HG02759 (cell line): ENCODE measurements around the gene ZNF654.
"Not testable (repeated sequence)": the region's sequence is repeated elsewhere in the genome, so short reads cannot be mapped to it uniquely, and the experiment has no call there.

Experiments
- ATAC-seq: cut with Tn5 transposase; IDR thresholded peaks from one replicate; pipeline ENCODE4 v1.9.1; 2021; ENCODE audit warnings: mild to moderate bottlenecking, moderate library complexity; ENCODE audit not compliant: unreplicated experiment

Gene ZNF654

DNA sequence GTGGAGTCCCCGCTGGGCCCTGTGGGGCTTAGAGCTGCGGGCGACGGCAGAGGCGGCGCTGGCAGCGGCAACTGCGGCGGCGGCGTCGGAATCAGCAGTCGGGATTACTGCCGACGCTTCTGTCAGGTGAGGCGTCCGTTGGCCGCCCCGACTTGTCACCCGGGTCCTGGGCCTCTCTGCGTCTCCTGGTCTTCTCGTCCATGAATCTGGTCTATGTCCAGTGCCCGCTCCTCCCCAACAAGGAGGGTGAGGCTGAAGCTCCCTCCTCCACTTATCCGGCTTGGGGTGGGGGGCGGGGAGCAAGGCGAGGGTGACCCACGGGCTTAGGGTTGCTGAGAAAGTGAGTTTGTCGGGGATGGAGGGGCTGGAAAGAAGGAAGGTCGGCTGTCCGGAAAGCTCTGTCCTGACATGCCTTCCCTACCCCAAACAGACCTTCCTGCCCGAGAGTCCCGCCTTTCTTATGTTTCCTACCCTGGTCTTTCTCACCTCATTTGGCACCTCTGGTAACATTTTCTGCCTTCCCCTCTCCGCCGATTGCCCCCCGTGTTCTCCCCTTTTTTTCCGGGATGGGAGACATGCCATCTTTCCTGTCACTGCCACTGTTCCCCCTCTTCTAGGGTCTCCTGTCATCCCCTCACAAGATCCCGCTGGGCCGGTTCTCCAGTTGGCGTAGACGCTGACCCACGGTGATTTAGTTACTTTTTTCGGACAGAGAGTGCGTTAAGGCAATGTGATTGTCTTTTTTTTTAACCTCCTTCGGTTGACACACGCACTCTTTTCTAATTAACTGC, 520 bp downstream of the ZNF654 start:
- ATAC-seq, result peak; percentile 8

- ATAC-seq, result no peak
These were observed 2.7 kb downstream of the ZNF654 start for GRCh38 chr3:88061746-88062145.

DNA sequence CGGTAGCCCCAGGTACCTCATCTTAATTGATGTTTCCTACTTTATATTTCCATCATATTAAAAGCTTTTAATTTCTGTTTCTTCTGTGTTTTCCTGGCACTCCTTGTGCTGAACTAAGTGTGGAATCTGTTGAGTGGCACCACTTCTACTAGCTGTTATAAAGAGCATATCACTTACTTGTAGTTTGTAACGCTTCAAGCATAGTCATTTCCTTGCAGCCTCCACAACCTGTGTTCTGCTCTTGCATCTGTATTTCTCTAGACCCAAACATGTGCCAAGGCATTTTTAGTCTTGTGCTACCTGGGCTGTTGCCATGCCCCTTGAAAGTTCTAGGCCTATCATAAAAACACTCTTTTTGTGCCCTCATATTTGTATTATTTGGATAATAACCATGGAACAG, 16.0 kb downstream of the ZNF654 start:
- ATAC-seq, result no peak

- ATAC-seq, result no peak
These were observed 16.4 kb downstream of the ZNF654 start for GRCh38 chr3:88075497-88075896.

GRCh38 chr3:88076712-88077111, 17.7 kb downstream of the ZNF654 start:
- ATAC-seq, result no peak

- ATAC-seq, result no peak
These were observed 19.9 kb downstream of the ZNF654 start for GRCh38 chr3:88078932-88079331.

GRCh38 chr3:88082854-88083253, 23.8 kb downstream of the ZNF654 start:
- no peak for ATAC-seq

GRCh38 chr3:88084097-88084501, 25.0 kb downstream of the ZNF654 start:
- ATAC-seq, result no peak

DNA sequence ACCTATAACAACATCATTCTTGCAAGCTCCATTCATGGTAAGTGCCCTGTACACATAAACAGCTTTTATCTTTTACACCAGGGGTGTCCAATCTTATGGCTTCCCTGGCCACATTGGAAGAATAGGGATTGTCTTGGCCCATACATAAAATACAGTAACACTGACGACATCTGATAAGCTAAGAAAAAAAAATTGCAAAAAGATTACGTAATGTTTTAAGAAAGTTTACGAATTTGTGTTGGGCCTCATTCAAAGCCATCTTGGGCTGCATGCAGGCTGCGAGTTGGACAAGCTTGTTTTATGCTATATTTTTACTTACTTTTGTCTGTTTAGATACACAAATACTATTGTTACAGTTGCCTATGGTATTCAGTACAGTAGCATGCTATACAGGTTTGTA, 31.6 kb downstream of the ZNF654 start:
- ATAC-seq, result no peak

DNA sequence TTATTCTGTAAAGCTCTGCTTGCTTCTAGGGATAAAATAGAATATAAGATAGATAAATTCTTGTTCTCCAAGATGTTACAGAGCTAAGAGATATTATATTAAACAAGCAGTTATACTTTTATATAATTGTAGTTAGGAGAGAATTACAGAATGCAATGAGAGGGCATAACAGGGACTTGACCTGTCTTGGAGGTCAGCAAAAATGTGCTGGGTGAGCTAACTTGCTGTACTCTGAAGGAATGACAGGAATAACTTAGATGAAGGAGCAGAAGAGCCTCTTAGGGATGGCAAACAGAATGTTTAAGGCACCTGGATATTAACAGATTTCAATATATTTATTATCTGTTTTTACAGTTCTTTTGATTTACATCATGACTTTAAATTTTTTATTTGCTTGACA, 33.2 kb downstream of the ZNF654 start:
- no peak for ATAC-seq

DNA sequence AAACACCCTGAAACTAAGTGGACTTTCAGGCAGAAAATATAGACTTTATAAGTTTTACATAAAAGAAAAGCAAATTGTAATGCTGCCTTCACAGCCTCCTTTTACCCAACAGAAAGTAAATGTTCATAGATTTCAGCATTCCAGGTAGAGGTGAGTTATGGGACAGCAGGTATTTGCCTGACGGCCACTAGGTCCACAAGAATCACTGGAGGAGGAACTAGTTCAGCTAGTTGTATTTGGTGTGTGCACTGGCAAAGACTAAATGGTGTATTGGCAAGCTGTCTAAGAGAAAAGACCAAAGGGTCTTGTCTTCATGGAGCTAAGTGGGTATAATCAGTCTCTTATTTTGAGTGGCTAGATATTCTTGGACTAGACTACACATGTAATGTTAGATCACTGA, 34.2 kb downstream of the ZNF654 start:
- no peak for ATAC-seq

GRCh38 chr3:88101142-88101541, 42.1 kb downstream of the ZNF654 start:
- ATAC-seq, result no peak

DNA sequence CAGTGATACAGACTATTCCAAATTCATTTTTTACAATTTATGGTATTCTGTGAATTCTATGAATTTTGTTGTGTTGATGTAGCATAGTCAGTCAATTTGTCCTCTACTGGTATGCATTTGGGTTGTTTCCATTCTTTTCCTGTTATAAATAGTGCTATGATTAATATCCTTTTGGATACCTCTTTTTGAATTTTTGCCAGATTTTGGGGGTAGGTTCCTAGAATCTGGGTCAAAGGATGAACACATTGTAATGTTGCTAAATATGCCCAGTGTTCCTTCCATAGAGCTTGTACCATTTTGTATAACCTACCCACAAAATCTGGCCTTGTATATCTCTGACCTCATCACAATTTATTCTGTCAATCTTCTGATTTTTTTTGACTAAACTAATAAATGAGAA, 46.3 kb downstream of the ZNF654 start:
- no peak for ATAC-seq

GRCh38 chr3:88112289-88112688, 53.2 kb downstream of the ZNF654 start:
- no peak for ATAC-seq

DNA sequence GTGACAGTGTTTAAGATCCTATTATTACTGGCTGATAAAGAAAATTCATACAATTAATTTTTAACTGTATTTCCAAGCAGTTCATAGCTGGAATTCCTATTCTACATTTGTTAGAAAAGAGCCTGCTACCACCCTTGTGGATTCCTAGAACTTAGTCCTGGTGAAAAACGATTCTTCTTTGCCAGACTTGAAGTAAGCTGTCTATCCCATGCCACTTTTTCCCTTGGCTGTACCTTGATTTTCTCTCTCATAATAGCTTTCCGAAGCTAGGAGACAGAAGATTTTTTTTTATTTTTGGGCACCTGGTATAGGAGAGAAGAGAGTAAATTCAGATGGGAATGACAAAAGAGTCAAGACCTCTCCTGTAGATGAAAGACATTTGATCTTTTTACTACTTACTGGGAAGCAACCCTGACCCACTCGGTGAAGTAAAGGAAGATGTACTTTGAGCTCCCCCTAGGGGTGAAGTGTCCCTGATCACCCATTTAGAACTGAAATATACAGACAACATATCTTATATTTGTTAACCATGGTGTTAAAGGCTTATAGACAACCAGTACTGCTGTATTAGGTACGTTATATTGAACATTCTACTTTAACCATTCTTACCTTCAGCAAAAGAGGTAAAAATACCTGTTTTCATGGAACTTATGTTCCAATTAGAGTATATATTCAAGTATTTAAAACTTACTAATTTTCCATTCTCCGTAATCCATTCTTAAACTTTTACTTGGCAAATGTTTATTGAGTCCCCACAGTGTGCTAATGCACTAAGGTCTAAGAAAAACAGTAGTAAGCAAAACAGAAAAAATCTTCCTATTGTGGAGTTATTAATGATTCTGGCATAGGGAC, 54.5 kb downstream of the ZNF654 start:
- ATAC-seq, result peak; percentile 96

GRCh38 chr3:88114878-88115549, 56.0 kb downstream of the ZNF654 start:
- no peak for ATAC-seq

- no peak for ATAC-seq
These were observed 58.6 kb downstream of the ZNF654 start for GRCh38 chr3:88117683-88118082.

GRCh38 chr3:88118603-88119002, 59.5 kb downstream of the ZNF654 start:
- not testable (repeated sequence) for ATAC-seq

DNA sequence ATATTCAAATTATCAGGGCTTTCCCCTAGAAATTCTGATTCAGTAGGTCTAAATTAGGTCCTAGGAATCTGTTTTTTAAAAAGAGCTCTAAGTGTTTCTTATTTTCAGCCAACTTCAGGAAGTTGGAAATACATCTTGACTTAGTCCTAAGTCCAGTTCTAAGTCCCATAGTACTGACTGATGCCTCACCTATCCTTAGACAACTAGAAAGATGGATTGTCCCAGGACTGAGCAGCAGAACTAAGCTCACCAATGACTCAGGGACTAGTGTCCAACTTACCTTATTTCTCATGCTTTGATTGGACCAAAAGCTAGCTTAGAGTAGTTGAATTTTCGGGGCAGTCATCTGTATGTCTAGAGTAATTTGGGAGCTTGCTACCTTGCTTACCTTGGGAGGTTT, 64.5 kb downstream of the ZNF654 start:
- ATAC-seq, result no peak

DNA sequence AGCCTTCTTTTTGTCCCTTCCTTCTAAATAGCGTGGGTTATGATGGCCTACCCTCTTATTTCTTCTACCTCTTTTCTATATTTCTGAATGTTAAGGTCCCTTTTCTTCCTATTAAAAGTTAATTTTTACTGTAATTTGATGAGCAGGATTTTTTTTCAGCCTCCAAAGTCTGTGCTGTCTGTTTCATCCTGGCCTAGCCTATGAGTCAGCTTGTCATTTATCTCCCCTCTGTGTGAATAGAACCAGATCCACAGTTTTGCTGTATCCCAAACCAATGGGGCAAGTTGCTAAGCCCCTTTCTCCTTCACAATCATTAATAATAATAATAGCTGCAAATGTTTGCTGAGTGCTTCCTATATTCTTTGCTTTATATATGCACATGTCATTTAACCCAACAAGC, 72.6 kb downstream of the ZNF654 start:
- no peak for ATAC-seq

- no peak for ATAC-seq
These were observed 73.8 kb downstream of the ZNF654 start for GRCh38 chr3:88132894-88133293.
